Measurements from ENCODE around the gene PRPF40B.
"Not testable (repeated sequence)": the region's sequence is repeated elsewhere in the genome, so short reads cannot be mapped to it uniquely, and the experiment has no call there.

GRCh38 chr12:49605539-49605938 lies 17.8 kb upstream of the PRPF40B start, which contains the start of gene FAM186B:
- TF ChIP-seq CTCF, POLR2A (IDR thresholded peaks at IDR 0.05): not testable (repeated sequence)
